GM19240 (cell line): ENCODE data around the gene CNOT1.
A peak's percentile ranks its signal among the peaks of the same experiment; 100 is the strongest.
"Not testable (repeated sequence)": the region's sequence is repeated elsewhere in the genome, so short reads cannot be mapped to it uniquely, and the experiment has no call there.

ENCODE experiments used
- DNase-seq: peaks from one replicate; pipeline ENCODE4 v3.0.0; 2011; ENCODE audit warnings: low spot score; ENCODE audit not compliant: insufficient read length

Gene CNOT1

DNA sequence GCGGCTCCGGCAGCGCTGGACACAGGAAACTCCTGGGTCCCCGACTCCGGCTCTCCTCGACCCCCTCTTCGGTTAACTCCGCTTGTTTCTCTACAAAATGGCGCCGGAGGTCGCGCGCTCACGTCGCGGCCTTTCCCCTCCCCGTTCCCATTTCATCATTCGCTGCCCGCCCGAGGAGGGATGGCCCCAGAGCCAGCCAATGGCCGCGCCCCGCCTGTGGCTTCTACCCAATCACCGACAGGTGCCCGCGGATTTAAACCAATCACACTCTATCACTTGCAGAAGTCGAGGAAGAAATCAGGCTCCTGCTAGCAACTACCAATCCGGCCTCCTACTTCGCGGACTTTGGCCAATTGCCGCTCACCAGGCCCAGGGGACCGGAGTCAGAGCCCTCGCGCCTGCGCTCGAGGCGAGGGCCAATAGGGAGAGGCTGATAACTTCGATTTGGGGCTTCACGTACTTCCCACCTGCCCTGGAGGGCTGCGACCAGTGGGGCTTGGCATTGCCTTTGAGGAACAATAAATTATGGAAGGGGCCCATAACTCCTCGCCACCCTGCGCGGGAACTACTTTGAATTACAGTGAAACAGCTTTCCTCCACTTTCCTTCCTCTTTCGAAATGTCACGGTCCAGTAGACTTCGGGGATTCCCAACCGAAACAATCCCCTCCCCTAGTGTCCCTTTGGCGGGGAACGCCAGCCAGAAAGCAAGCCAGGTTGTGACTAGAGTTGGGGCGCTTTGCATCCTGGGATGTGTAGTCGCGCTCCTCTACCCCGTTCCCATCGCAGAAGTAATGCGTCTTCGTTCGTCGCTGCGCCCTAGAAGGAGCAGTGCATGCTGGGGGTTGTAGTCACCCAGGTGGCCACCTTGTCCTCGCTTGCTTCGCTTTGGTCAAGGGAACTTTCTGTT lies at the start of gene CNOT1:
Gene CNOT1 (minus strand): TSS at position 94 of the 908 bp plus-strand sequence. CDS start 30,489 bp downstream, outside the sequence.
- DNase-seq, result peak; percentile 78

DNA sequence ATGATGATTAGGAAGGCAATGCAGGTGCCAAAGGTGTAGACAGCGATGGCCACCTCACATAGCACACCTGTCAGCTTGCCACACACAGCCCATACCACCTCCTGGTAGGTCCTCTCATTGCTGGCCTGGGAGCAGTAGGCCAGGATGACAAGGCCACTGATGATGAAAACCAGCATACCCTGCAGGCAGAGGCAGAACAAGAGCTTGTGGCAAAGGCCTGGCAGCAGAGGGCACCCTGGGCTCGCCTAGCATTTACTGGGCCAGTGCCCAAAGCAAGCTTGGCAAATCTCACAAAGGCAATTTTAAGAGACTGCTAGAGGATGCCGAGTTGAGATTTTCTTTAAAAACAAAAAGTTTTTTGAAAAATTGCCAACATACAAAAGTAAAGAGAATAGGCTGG lies 49.1 kb upstream of the CNOT1 start:
- no peak for DNase-seq

DNA sequence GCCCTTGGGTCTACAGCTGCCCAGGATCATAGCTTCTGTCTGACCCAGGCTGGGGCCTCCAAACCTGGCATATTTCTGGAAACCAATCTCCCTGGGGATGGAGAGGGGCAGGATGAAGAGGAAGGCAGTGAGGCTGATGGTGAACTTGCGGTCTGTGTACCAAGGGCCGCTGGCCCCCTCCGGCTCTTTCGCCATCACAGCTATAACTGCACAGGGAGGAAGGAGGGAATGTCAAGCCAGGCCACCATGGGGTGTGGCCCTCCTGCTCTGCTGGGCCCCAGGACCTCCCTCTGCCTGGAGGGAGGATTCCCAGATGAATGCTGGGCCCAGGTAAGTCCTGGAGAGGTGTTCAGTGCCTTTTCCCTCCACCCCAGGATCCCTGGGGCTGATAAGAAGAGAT lies 48.6 kb upstream of the CNOT1 start:
- DNase-seq, result no peak

DNA sequence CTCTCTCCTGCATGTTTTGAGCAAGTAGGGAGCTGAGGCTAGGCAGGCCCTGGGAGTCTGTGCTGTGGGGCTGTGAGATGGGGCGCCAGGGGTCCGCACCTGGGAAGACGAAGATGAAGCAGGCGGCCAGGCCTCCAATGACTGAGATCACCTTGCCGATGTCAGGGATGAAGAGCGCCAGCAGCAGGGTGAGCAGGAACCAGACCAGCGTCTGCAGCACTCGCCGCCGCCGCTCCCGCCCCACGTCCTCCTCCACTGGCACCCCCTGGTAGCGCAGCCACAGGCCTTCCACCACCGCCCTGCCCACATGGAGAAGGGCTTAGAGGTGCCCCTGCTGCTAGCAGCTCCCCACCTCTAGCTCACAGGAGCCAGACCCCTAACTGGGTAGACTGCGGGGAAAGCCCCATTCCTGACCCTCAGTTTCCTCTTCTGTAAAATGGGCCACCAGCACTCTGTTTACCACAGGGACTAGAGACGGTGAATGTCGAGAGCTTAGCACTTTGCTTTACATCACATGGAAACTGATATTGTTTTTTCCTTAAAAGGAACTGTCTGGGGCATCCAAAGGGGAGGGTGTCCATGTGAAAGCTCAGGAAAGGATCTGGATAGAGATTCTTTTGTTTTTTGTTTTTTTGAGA lies 41.4 kb upstream of the CNOT1 start:
- DNase-seq, result no peak

DNA sequence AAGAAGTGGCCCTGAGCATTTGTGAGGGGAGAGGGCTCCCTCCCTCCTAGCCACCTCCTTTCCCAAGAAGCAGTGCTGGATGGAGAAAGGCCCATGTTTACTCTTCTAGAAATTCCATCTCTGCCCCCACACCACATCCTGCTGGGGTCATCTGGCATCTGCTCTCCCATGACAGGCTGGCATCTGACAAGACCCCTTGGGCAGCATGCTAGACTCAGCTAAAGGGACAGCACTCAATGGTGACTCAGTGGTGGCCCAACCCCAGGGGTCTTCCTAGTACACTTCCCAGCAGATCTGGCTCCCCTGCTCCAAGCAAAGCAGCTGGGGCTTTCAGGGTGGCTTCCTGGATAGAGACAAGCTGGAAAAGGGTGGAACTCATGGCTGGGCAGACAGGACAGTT lies 40.6 kb upstream of the CNOT1 start:
- DNase-seq, result no peak

DNA sequence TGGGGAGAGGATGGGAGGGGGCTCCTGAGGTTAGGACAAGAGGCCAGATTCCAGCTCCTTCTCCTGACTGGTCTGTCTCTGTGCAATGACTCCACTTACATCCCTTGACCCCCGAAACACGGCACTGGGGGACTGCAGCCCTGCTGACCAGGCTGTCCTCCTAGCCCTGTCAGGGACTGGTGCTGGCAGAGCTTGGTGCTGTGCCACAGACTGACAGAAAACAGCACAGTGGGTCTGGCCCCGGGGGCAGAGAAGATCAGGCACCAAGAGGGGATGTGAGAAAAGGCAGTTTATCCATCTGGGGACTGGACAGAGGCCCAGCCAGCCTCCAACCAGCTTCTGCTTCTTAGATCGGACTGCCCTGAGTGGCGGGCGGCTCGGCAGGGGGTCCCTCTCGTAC lies 35.6 kb upstream of the CNOT1 start:
- no peak for DNase-seq

DNA sequence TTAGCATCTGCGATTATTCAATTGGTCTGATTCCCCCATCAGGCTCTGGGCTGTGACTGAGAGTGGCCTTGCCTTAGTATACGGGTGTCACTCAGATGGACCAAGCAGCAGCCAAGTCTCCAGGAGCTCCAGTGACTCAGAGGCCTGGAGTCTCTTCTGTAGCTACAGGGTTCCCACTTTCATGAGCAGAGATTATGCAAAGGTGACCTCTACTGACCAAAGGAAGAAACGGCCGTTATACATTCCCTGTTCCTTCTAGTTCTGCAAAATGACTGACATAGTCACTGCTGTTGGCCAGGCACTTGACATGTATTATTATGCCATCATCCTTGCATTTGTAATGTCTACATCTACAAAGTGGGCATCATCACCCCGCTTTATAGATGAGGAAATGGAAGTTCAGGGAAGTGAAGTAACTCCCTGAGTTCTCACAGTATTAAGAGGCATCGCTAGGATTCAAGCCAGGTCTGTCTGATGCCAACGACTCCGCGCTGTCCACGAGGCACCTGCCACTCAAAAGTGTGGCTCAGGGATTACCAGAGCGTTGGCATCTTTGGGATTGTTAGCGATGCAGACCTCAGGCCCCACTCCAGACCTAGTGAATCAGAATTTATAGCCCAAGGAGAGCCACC lies 31.7 kb upstream of the CNOT1 start:
- DNase-seq, result peak; percentile 48

DNA sequence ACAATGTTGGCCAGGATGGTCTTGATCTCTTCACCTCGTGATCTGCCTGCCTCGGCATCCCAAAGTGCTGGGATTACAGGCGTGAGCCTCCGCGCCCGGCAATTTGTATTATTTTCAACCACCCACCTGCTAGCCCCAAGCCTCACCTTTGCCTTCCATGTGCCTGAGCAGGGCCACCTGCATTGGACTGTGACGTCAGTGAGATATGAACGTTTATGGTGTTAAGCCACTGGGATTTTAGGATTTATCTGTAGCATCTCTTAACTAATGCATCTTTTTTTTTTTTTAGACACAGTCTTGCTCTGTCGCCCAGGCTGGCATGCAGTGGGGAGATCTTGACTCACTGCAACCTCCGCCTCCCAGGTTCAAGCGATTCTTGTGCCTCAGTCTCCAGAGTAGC lies 30.3 kb upstream of the CNOT1 start:
- not testable (repeated sequence) for DNase-seq

DNA sequence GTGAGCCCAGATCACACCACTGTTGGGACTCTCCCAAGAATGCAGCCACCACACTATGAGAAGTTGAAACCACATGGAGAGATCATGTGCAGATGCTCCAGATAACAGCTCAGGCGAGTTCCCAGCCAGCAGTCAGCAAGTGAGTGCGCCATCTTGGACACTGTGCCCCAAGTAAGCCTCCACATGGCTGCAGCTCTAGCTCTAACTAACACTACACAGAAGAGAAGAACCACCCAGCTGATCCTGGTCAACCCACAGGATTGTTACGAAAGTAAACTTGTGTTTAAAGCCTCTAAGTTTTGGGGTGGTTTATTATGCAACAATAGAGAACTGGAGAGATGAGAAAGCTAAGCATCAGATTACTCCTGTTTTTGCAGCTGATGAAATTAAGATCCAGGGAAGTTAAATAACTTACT lies 29.2 kb upstream of the CNOT1 start:
- DNase-seq, result no peak

DNA sequence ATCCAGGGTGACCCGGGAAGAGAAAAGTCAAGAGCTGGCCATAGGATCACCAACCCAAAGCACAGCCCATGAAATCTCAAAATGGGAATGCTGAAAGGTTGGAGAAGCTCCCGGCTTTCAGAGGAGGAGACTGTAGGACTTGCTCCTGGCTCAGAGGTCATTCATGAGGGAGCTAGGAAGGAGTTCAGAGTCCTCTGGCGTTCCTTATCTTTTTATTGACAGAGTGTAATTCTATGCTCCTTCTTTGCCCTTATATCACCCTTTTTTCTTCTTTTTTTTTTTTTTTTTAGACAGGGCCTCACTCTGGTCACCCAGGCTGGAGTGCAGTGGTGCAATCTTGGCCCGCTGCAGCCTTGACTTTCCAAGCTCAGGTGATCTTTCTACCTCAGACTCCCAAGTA lies 27.3 kb upstream of the CNOT1 start:
- no peak for DNase-seq

DNA sequence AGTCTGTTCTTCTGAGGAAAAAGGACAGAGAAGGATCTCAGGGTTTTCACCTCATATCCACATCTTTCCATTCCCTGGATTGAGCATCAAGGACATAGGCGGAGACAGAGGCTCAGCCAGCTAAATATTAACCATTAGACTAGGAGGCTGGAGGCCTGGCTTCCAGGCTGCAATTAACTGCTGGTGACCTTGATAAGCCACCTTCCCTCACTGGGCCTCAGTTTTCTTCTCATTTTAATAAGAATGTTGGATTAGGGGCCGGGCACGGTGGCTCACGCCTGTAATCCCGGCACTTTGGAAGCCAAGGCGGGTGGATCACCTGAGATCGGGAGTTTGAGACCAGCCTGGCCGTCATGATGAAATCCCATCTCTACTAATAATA lies 25.6 kb upstream of the CNOT1 start:
- no peak for DNase-seq

DNA sequence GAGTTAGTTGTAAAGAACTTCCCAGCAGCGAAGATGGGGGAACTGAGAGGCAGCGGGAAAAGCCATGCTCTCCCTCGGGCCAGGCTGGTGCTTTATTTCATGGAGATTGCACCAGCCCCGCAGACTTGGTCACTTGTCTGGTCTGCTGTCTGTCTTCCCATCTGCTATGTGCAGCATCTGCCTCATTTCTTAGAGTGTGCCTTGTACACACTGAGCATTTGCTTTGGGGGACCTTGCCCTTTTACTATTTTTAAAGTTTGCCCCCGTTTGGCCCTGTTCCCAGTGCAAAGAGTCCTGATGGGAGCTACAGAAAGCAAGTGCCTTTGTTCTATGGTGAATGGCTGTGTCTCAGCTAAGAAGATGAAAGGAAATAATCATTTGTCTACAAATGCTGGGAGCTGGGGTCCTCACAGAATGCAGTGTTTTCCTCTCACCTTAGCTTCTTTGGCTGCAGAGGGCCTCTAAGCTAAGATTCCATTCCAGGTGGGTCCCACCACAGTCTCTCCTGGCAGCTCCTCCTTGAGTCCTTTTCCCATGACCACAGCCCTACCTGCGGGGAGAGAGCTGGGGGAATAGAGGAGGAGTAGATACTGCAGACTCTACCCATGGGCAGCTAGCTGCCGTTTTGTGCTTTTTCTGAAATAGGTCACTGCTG lies 25.1 kb upstream of the CNOT1 start:
- no peak for DNase-seq

DNA sequence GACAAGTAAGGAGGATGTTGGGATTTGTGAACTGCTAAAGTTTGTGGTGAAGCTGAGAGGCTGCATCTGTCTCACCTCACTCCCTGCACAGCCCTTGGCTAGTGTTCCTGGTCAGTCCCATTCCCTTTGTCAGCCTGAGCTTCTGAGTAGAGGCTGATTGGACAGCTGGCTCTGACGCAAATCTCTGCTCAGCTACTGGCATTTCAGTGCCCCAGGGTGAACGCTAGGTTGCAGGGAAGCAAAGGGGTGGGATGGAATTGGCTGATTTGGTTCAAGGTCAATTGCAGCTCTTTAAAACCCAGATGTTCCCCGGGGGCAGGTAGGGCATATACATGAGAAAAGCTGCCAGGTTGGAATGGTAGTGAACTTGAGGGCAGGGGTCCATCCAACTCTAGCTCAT lies 23.1 kb upstream of the CNOT1 start:
- no peak for DNase-seq

DNA sequence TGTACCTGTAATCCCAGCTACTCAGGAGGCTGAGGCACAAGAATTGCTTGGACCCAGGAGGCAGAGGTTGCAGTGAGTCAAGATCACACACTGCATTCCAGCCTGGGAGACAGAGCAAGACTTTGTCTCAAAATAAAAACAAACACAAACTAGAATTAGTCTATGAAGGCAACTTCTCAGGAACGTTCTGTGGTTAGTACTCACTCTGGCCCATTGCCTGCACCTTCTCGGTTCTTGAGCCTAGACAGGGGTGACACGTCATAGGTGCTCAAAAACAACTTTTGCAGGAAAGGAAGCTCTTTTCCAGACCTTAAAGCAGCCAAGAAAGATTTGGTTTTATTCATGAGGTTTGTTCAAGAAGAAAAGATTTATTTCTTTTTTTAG lies 22.3 kb upstream of the CNOT1 start:
- DNase-seq, result no peak

DNA sequence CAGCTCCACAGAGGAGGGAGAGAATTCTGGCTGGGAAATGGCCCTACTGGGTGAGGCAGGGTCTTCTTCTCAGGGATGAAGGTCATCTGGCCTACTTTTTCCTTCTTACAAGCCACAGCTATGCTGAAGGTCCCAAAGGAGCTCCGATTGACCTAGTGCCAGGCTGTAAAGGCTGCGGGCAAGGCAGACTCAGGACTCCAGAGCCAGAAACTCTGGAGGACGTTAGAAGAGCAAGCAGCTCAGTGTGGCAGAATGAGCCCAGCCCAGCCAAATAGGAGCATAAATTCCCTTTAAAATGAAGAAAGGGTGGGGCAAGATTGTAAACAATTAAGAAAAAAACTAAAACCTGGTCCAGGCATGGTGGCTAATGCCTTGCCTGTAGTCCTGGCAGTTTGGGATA lies 20.1 kb upstream of the CNOT1 start:
- no peak for DNase-seq

DNA sequence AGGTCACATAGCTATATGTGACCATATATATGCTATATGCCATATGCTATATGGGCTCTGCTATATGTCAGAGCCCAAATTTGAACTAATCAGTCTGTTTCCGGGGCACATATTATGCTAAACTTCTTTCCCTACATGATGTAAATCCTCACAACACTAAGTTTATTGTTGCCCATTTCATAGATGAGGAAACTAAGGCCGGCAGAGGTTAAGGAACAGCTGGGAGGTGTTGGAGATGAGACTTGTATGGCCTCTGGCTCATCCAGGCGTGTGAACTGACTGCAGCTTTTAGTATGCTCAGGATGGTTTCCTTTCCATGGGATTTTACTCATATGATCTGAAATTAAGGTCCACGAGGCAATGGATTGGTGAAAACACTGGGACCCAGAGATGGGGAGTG lies 17.5 kb upstream of the CNOT1 start:
- DNase-seq, result no peak

DNA sequence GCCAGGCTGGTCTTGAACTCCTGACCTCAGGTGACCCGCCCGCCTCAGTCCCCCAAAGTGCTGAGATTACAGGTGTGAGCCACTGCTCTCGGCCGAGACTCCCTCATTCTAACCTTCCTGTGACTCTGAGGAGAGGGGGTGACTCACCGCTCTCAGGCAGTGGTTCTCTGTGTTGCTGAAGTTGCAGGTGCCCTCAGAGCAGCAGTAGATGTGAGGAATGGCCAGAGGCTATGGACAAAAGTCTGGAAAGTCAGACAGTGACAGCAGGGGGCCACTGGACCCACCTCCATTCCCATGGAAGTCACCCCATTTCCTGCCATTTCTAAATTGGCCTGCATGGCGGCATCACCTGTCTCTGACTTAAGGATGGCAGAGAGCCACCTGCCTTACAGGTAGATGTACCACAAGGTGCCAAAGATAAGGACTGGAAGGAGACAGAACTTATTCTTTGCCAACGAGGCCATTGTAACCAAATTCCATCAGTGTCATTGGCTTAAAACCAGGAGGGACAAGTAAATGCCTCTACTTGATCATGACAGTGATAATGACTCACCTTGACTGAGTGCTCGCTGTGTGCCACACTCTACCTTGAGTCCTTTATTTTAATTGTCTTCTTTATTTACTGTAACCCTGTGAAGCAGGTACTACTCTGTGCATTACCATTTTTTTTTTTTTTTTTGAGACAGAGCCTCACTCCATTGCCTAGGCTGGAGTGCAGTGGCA lies 15.3 kb upstream of the CNOT1 start:
- DNase-seq, result no peak

DNA sequence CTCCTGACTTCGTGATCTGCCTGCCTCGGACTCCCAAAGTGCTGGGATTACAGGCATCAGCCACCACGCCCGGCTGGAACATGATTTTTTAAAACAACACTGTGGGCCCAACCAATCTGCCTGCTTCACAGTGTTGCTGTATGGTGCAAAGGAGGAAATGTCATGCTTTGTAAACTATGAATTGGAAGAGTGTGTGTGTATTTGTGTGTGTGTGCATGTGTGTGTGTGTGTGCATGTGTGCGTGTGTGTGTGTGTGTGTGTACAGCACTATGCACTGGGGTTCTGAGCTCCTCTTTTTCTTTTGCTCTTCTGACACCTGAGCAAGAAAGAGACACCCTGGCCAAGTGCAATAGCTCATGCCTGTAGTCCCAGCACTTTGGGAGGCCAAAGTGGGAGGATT lies 14.5 kb upstream of the CNOT1 start:
- no peak for DNase-seq

DNA sequence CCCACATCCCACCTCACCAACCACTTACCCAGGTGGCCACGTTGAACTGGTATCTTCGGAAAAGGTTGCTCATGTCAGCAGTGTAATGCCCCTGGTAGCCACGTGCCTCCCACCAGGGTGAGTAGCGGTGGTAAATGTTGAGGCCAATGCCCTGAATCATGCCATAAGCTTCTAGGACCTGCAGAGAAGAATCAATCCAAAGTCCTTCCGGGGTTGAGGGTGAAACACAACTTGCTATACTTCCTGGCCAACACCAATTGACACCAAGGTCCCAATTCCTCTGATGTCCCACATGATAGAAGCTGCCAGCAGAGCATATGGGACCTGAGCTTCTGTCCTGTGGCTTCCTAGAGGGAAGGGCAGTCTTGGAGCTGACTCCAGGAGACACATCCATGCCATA lies 11.3 kb upstream of the CNOT1 start:
- DNase-seq, result no peak

DNA sequence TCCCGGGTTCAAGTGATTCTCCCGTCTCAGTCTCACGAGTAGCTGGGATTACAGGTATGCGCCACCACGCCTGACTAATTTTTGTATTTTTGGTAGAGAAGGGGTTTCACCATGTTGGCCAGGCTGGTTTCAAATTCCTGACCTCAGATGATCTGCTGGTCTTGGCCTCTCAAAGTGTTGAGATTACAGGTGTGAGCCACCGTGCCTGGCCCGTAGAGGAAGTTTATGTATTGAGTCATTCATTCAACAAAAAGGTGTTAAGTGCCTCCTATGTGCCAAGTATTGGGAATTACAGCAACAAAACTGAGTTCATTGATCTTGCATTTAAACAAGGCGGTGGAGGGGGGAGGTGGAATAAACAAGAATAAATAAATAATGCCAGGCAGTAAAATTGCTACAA lies 10.2 kb upstream of the CNOT1 start:
- no peak for DNase-seq

DNA sequence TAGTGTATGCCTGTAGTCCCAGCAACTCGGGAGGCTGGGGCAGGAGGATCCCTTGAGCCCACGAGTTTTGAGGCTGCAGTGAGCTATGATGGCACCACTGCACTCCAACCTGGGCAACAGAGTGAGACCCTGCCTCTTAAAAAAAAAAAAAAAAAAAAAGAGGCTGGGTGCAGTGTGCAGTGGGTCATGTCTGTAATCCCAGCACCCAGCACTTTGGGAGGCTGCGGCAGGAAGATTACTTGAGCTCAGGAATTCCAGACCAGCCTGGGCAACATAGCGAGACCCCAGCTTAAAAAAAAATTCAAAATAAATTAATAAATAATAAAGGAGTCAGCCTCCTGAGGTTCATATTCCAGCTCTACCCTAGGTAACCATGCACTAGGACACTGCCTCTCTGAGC lies 9.6 kb upstream of the CNOT1 start:
- no peak for DNase-seq
